ENCODE measurements around the gene DEPDC4. TPM values are rescaled to one million over a fixed set of nuclear protein-coding genes. Genes with fewer than 3 reads are reported as not detected.
"Not testable (repeated sequence)": the region's sequence is repeated elsewhere in the genome, so short reads cannot be mapped to it uniquely, and the experiment has no call there.

Gene DEPDC4
- total RNA-seq (2014; rRNA removed; shearing (Covaris generic)): 1.9 and 2.5 TPM in 2 replicates

DNA sequence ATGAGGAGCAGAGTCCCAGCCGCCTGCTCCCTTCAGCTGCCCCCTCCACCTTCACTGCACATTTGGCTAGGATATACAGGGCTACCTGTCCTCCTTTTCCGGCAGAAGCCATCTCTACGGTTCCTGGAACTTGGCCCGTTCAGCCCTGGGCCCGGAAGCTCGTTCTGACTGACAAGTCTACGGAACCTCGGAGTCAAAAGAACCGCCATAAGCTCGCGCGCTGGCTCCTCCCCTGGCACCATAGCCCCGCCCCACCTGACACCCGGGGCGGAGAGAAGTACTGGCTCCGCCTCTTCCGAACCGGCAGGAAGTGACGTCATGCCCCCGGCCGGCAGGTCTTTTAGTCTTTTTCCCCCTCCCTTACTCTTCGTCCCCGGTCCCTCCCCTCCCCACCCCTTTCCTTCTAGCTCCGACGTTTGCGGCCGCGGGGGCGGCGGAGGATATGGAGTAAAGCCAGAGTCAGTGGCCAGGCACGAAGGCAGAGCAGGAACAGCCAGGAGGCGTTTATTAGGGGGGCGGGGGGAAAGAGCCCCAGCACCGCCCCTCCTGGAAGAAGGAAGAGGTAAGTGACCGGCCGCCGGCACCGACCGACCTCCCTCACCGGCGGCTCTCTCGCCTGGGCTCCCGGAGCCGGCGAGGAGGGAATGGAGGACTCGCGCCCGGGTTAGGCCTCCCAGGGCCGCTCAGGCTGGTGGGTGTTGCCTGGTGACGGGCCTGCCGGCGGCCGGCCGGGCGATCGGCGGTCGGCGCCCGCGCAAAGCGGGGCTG is at the start of gene DEPDC4, which contains the start of gene SCYL2:
DEPDC4 (minus strand) TSS at position 245 of the 768 bp plus-strand sequence; CDS start at position 242, 3 bp downstream.
SCYL2 (plus strand) TSS at position 343 of the 768 bp plus-strand sequence. CDS start 15,794 bp downstream, outside the sequence.
- no peaks in the 10 kb centered on the region for H3K9me3 ChIP-seq (replicated peaks)
- peak; percentile 95 to 98 for DNase-seq (ENCODE audit: low read depth in 1 of 2, low spot score in 2 of 2)

DNA sequence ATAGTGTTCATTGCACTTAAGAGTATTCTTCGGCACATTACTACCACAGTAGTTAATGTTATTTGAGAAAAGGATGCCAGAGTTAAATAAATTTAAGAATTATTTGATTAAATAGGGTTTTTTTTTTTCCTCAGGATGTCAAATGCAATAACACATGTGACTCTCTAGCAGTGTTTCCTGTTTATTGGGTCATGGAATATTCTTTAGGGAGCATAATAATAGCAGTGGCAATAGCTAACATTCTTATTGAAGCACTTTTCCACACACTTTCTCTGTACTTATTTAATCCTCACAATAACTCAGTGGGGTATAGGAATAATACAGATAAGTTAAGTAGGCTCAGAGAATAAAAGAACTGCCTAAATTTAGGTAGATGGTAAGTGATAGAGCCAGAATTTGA is 44.4 kb upstream of the DEPDC4 start:
- Histone ChIP-seq H3K9me3 (replicated peaks) (no peaks in the 10 kb centered on the region), H3K27me3 (replicated peaks) (no peaks in the 10 kb centered on the region), H3K36me3 (peaks cover 34% of the 10 kb centered on the region), H3K4me1 (replicated peaks) (no peaks in the 10 kb centered on the region), H3K4me3 (no peak overlapping the region), H3K27ac (no peak overlapping the region)
- no peak for DNase-seq (ENCODE audit: low read depth in 1 of 2, low spot score in 2 of 2)

More for the DNA sequence above, at the start of gene DEPDC4, which contains the start of gene SCYL2:
- peaks cover 18% of the 10 kb centered on the region for H3K4me1 ChIP-seq (replicated peaks)
- no peaks in the 10 kb centered on the region for H3K27me3 ChIP-seq (replicated peaks)
- H3K36me3 ChIP-seq: peaks cover 5% of the 10 kb centered on the region
- H3K4me3 ChIP-seq: peak within 1 kb of the TSS; percentile 92
- H3K27ac ChIP-seq: peak within 1 kb of the TSS; percentile 81

- peaks cover 33% of the 10 kb centered on the region for H3K36me3 ChIP-seq
- not testable (repeated sequence) for DNase-seq (ENCODE audit: low read depth in 1 of 2, low spot score in 2 of 2); H3K4me1 ChIP-seq (replicated peaks)
These were observed 41.3 kb upstream of the DEPDC4 start for GRCh38 chr12:100308138-100308537.

DNA sequence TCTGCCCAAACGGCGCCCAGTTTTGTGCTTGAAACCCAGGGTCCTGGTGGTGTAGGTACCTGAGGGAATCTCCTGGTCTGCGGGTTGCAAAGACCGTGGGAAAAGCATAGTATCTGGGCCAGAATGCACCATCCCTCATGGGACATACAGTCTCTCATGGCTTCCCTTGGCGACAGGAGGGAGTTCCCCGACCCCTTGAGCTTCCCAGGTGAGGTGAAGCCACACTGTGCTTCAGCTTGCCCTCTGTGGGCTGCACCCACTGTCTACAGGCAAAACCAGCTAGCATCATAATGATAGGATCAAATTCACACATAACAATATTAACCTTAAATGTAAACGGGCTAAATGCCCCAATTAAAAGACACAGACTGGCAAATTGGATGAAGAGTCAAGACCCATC is 37.5 kb upstream of the DEPDC4 start:
- DNase-seq (ENCODE audit: low read depth in 1 of 2, low spot score in 2 of 2); H3K9me3 ChIP-seq (replicated peaks); H3K27me3 ChIP-seq (replicated peaks); H3K4me3 ChIP-seq; H3K4me1 ChIP-seq (replicated peaks); H3K27ac ChIP-seq: not testable (repeated sequence)
- peaks cover 38% of the 10 kb centered on the region for H3K36me3 ChIP-seq

More at GRCh38 chr12:100308138-100308537, 41.3 kb upstream of the DEPDC4 start:
- H3K4me3 ChIP-seq; H3K9me3 ChIP-seq (replicated peaks); H3K27me3 ChIP-seq (replicated peaks); H3K27ac ChIP-seq: not testable (repeated sequence)

DNA sequence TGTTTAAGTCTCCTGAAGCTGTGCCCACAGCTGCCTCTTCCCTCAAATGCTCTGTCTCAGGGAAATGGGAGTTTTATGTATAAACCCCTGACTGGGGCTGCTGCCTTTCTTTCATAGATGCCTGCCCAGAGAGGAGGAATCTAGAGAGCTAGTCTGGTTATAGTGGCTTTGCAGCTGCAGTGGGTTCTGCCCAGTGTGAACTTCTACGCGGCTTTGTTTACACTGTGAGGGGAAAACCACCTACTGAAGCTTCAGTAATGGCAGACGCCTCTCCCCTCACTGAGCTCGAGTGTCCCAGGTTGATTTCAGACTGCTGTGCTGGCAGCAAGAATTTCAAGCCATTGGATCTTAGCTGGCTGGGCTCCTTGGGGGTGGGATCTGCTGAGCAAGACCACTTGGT is 37.0 kb upstream of the DEPDC4 start:
- Histone ChIP-seq H3K9me3 (replicated peaks) (no peaks in the 10 kb centered on the region), H3K36me3 (peaks cover 40% of the 10 kb centered on the region), H3K27ac (no peak overlapping the region), H3K4me3 (no peak overlapping the region), H3K4me1 (replicated peaks) (no peaks in the 10 kb centered on the region), H3K27me3 (replicated peaks) (no peaks in the 10 kb centered on the region)
- DNase-seq (ENCODE audit: low read depth in 1 of 2, low spot score in 2 of 2): no peak

DNA sequence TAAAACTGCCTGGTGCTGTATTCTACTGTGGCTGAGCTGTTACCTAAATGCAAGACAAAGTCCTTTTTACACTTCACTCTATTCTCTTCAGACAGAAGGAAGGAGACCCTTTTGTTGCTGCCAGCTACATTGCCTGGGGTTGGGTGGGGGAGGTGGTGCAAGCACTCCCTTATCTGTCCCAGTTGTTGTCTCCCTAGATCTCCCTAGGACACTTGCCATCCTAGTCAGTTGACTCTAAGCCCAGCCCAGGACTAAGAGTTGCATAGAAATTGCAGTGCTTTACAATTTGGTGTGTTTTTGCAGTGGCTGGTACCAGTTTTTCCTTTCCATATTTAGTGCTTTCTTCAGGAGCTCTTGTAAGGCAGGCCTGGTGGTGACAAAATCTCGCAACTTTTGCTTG is 35.2 kb upstream of the DEPDC4 start:
- H3K4me1 ChIP-seq (replicated peaks): no peaks in the 10 kb centered on the region

DNA sequence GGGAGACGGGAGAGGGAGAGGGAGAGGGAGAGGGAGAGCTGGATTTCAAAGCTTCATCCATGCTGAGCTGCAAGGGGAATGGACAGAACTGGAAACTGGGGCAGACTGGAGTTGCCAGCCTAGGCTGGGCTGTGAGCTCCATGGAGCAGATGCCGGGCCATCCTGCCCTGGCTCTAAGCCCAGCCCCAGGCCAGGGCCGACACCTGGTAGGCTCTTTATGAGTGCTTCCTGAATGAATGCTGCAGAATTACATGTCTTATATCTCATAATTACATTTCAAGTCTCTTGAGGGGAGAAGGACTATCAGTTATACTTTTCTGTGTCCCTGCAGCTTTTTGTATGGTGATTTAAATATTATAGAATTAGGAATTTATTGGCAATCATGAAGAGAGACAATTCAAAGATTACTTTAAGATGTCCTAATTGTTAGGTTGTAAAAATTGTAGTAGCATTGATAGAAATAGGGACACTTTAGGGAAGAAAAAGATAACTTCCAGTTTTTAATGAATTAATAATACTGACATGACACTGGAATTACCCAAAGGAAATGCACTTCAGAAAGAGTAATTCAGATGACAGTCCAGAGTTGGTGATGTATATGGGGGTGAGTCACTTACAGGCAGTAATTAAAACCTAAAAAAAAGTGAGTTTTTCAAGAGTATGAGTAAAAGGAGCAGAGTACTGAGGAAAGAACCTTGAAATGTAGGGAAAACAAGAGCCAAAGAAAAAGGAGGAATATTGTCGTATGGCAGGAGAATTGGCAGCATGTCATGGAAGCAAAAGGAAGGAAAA is 29.1 kb upstream of the DEPDC4 start:
- H3K27me3 ChIP-seq (replicated peaks): no peaks in the 10 kb centered on the region
- H3K4me1 ChIP-seq (replicated peaks): no peaks in the 10 kb centered on the region
- no peak overlapping the region for H3K4me3 ChIP-seq
- H3K9me3 ChIP-seq (replicated peaks): no peaks in the 10 kb centered on the region
- no peak overlapping the region for H3K27ac ChIP-seq
- no peak for DNase-seq (ENCODE audit: low read depth in 1 of 2, low spot score in 2 of 2)
- peaks cover 32% of the 10 kb centered on the region for H3K36me3 ChIP-seq

More for the DNA sequence above, 35.2 kb upstream of the DEPDC4 start:
- Histone ChIP-seq H3K4me3 (no peak overlapping the region), H3K27me3 (replicated peaks) (no peaks in the 10 kb centered on the region), H3K36me3 (peaks cover 47% of the 10 kb centered on the region), H3K27ac (no peak overlapping the region), H3K9me3 (replicated peaks) (no peaks in the 10 kb centered on the region)
- no peak for DNase-seq (ENCODE audit: low read depth in 1 of 2, low spot score in 2 of 2)

DNA sequence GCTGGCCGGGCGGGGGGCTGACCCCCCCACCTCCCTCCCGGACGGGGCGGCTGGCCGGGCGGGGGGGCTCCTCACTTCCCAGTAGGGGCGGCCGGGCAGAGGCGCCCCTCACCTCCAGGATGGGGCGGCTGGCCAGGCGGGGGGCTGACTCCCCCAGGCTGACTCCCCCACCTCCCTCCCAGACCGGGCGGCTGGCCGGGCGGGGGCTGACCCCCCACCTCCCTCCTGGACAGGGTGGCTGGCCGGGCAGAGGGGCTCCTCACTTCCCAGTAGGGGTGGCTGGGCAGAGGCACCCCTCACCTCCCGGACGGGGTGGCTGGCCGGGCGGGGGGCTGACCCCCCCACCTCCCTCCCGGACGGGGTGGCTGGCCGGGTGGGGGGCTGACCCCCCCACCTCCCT is 27.5 kb upstream of the DEPDC4 start:
- peaks cover 22% of the 10 kb centered on the region for H3K36me3 ChIP-seq
- not testable (repeated sequence) for DNase-seq (ENCODE audit: low read depth in 1 of 2, low spot score in 2 of 2); H3K27ac ChIP-seq; H3K4me1 ChIP-seq (replicated peaks); H3K9me3 ChIP-seq (replicated peaks); H3K27me3 ChIP-seq (replicated peaks); H3K4me3 ChIP-seq

GRCh38 chr12:100293017-100293416 is 26.1 kb upstream of the DEPDC4 start:
- H3K27me3 ChIP-seq (replicated peaks): no peaks in the 10 kb centered on the region
- H3K4me1 ChIP-seq (replicated peaks): no peaks in the 10 kb centered on the region
- H3K36me3 ChIP-seq: peaks cover 14% of the 10 kb centered on the region
- no peak overlapping the region for H3K27ac ChIP-seq
- H3K4me3 ChIP-seq: no peak overlapping the region
- no peak for DNase-seq (ENCODE audit: low read depth in 1 of 2, low spot score in 2 of 2)
- no peaks in the 10 kb centered on the region for H3K9me3 ChIP-seq (replicated peaks)

DNA sequence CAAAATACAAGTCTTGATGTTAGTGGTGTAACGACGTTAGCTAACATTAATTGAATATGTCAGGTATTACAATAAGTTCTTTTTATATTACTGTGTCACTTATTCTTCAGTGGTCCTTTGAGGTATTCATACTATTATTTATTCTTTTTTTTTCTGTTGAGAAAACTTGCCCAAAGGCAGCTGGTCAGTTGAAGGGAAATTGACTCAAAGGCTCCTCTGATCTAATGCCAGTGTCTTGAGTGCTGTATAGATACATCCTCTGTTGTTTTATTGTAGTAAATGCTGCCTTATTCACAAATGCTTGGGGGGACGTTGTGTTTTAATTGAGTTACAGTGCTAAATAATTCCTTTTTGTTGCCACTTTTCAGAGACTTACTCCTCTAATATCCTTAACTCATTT is 23.1 kb upstream of the DEPDC4 start:
- Histone ChIP-seq H3K27me3 (replicated peaks) (no peaks in the 10 kb centered on the region), H3K27ac (no peak overlapping the region), H3K36me3 (peaks cover 15% of the 10 kb centered on the region; the same call in 1 of the 2 replicates), H3K4me3 (no peak overlapping the region), H3K4me1 (replicated peaks) (no peaks in the 10 kb centered on the region), H3K9me3 (replicated peaks) (no peaks in the 10 kb centered on the region)
- no peak for DNase-seq (ENCODE audit: low read depth in 1 of 2, low spot score in 2 of 2)

DNA sequence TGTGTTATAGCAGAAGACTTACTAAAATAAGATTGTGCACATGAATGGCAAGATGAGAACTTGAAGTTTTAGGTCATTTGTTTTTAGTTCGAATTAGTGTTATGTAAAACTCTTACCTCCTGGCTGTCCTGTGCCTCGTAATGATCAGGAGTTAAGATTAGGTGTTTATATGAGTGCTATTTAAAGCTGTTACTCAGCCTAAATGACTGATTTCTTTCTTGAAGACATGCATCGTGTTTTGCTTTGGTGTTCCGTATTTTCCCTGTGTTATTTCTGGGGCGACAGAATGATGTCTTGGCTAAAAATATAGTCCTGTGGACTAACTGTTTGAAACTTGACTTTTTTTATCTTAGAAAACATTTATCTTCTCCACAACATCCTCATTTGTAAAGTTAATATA is 22.2 kb upstream of the DEPDC4 start:
- DNase-seq (ENCODE audit: low read depth in 1 of 2, low spot score in 2 of 2): no peak
- H3K9me3 ChIP-seq (replicated peaks): no peaks in the 10 kb centered on the region
- H3K27ac ChIP-seq: no peak overlapping the region
- no peak overlapping the region for H3K4me3 ChIP-seq
- H3K4me1 ChIP-seq (replicated peaks): no peaks in the 10 kb centered on the region
- no peaks in the 10 kb centered on the region for H3K27me3 ChIP-seq (replicated peaks)
- peaks cover 17% of the 10 kb centered on the region; the same call in 1 of the 2 replicates for H3K36me3 ChIP-seq

DNA sequence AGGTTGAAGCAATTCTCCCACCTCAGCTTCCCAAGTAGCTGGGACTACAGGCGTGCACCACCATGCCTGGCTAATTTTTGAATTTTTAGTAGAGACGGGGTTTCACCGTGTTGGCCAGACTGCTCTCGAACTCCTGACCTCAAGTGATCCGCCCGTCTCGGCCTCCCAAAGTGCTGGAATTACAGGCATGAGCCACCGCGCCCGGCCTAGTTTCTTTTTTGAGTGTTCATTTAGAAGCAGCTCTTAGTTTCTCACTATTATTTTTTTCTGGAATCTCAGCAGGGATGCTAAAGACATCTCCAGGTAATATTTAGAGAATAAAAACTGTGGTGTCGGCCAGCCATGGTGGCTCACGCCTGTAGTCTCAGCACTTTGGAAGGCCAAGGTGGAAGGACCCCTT is 17.7 kb upstream of the DEPDC4 start:
- H3K27me3 ChIP-seq (replicated peaks); H3K4me1 ChIP-seq (replicated peaks); DNase-seq (ENCODE audit: low read depth in 1 of 2, low spot score in 2 of 2); H3K9me3 ChIP-seq (replicated peaks); H3K27ac ChIP-seq; H3K4me3 ChIP-seq; H3K36me3 ChIP-seq: not testable (repeated sequence)

DNA sequence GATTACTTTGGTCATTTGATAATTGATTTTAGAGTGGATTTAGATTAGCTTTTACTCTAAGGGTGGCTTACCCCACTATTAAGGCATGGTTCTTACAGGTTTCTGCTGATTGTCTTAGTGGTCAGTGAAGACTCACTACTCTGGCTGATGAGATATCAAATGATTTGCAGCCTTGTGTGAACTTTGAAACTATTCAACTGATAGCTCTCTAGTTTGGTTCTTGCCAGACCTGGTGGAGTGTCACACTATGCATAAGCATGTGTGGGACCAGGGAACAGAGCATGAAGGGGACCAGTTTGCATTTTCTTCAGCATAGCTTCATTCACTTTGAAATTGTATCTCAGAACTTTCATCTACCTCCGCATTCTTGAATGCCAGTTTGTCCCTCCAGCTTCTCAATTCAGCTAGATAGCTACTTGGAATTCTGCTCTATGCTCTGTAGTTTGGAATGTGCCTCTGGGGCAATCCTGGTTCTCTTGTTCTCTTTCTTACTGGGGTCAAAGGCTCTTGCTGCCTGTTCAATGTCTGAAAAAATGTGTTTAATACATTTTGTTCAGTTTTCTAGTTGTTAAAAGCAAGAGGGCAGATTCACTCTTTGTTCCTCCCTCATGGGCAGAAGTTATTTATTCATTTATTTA is 12.8 kb upstream of the DEPDC4 start:
- H3K4me3 ChIP-seq: no peak overlapping the region
- H3K4me1 ChIP-seq (replicated peaks): no peaks in the 10 kb centered on the region
- H3K36me3 ChIP-seq: 0 out of 2 replicates have a peak, but pooled peaks cover 3% of the 10 kb centered on the region
- H3K27ac ChIP-seq: no peak overlapping the region
- no peaks in the 10 kb centered on the region for H3K9me3 ChIP-seq (replicated peaks)
- no peak for DNase-seq (ENCODE audit: low read depth in 1 of 2, low spot score in 2 of 2)
- no peaks in the 10 kb centered on the region for H3K27me3 ChIP-seq (replicated peaks)

Data from SJSA1 (cell line).